ENCODE results near the gene CYP46A1.

CYP46A1 gene

DNA sequence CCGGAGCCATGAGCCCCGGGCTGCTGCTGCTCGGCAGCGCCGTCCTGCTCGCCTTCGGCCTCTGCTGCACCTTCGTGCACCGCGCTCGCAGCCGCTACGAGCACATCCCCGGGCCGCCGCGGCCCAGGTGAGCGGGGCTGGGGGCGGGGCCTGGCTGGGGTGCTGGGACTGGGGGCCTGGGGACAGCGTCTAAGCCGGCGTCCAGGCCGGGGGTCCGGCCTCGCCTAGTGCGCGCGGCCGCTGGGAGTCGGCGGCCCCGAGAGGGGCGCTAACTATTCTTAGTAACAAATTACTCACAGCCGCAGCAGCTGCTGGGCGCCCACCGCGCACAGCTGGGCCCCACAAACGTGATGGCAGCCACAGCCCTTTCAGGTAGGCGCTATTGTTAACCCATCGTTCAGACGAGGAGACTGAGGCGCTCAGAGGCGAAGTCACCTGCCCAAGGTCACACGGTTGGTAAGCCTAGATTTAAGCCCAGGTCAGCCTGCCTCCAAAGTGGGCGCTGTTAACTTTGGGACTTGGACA, 374 bp downstream of the CYP46A1 start:
- no peaks in the 10 kb centered on the region for H3K9me3 ChIP-seq (ENCODE audit: control insufficient read depth, insufficient read depth, low read length)
- H3K9ac ChIP-seq (ENCODE audit: low read depth, low read length) = peak overlapping the region; percentile 51; the same call in 1 of the 2 replicates
- peaks cover 3% of the 10 kb centered on the region; the same call in 1 of the 2 replicates for H3K4me1 ChIP-seq (ENCODE audit: insufficient read depth, low read length)
- no peaks in the 10 kb centered on the region for H3K36me3 ChIP-seq (ENCODE audit: insufficient read depth, low read length)

DNA sequence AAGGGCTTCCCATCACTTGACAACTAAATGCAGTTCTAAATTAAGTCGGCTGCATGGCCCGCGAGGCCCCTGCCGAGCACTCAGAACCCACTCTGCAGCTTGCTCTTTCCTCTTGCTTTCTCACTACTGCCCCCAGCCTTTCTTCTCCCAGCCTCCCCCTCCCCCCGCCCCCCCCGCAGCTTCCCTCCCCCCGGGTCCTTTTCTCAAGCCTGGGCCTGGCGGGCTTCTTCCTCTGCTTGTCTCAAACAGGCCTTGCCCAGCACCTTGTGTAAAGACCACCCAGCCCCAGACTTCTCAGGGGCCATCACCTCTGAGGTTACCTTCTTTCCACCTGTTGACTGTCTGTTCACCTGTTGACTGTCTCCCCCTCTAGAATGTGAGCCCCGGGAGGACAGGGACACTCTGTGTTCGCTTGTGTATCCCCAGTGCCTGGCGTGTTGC, 1.1 kb downstream of the CYP46A1 start:
- no peaks in the 10 kb centered on the region for H3K36me3 ChIP-seq (ENCODE audit: insufficient read depth, low read length)
- peaks cover 3% of the 10 kb centered on the region; the same call in 1 of the 2 replicates for H3K4me1 ChIP-seq (ENCODE audit: insufficient read depth, low read length)
- H3K9ac ChIP-seq (ENCODE audit: low read depth, low read length) = no peak overlapping the region
- no peaks in the 10 kb centered on the region for H3K9me3 ChIP-seq (ENCODE audit: control insufficient read depth, insufficient read depth, low read length)

DNA sequence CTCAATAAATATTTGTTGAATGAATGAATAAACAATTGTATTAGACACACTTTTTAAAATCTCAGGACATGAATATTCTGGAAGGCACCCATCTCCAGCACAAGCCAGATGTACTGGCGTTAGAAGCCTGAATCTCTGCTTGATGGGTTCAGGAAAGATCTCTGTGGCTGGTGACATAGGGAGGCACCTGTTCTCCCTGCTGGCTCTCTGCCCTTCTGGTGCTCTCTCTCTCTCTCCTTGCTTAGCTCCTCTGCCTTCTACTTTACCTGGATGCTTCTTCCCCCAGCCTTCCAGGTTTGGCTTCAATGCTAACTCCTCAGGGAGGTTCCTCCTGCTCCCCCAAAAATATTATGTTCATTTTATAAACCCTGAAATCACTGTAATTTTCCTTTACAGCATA, 1.5 kb downstream of the CYP46A1 start:
- H3K4me1 ChIP-seq (ENCODE audit: insufficient read depth, low read length) = peaks cover 3% of the 10 kb centered on the region; the same call in 1 of the 2 replicates
- H3K9ac ChIP-seq (ENCODE audit: low read depth, low read length) = no peak overlapping the region
- no peaks in the 10 kb centered on the region for H3K9me3 ChIP-seq (ENCODE audit: control insufficient read depth, insufficient read depth, low read length)
- no peaks in the 10 kb centered on the region for H3K36me3 ChIP-seq (ENCODE audit: insufficient read depth, low read length)

DNA sequence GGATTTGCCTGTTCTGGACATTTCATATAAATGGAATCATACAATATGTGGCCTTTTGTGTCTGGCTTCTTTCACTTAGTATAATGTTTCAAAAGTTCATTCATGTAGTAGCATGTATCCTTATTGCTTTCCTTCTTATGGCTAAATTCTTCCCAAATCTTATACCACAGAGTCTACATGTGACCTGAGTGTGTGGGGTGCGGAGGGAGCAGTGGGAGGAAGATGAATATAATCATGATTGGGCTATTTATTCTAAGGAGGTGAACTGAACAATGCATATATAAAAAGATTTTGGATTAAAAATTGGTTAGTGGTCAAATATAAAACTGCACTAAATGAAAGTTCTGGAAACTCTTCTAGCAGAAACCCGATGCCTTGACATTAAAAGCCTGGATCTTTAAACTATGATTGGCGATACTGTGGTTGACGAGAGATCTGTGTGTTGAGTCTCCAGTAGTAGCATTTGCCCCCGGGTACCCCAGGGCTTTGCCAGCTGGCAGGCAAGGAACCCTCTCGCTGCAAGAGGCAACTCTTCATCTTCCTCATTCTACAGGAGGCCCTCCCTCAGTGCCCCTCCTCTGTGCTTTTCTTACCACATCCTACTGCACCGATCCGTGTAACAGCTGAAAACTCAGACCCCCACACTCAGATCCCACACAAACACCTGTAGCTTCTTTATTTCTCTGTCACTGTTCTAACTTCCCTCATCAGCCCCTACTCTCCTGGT, 2.6 kb downstream of the CYP46A1 start:
- H3K9me3 ChIP-seq (ENCODE audit: control insufficient read depth, insufficient read depth, low read length) = no peaks in the 10 kb centered on the region
- H3K4me1 ChIP-seq (ENCODE audit: insufficient read depth, low read length) = peaks cover 3% of the 10 kb centered on the region; the same call in 1 of the 2 replicates
- H3K36me3 ChIP-seq (ENCODE audit: insufficient read depth, low read length) = no peaks in the 10 kb centered on the region
- H3K9ac ChIP-seq (ENCODE audit: low read depth, low read length) = no peak overlapping the region

DNA sequence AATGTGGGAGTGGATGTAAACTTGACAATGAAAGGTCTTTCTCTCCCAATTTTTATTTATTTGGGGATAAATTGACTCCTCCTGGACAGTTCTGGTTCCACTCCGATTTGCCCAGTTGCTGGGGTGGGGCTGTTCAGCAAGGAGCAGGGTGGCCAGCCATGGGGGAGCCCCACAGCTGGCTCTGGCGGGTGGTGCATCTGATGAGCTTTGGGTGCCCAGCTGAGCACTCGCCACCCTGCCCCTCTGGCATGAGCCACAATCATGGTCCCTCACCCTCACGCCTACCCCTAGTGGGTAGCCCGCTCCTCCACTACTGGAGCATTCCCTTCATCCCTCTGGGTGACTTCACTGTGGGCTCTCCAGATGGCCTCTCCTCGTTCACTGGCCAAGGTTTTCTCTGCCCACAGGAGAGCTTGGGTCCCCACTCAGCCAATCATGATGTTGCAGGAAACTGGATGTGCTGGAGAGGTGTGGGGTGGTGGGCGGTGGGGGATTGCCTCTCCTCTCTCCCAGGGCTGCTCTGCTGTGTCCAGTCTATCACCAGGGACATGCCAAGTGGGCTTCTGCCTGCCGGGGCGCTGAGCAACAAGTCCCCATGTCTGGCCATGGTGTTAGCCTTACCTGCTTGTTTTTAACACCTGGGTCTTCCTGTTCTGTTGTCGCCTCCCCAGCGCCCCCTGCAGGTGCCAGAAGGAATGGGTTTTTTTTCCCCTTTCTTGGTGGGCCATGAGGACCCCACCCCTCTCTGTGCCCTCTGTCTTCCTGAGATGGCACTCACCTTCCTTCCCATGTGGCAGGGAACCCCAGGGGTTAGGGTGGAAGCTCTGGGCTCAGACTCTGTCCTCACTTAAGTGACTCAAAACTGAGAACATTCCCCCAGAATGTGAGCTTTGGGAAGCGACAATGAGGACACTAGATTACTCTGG, 3.4 kb downstream of the CYP46A1 start:
- Histone ChIP-seq H3K36me3 (ENCODE audit: insufficient read depth, low read length) (no peaks in the 10 kb centered on the region), H3K9me3 (ENCODE audit: control insufficient read depth, insufficient read depth, low read length) (no peaks in the 10 kb centered on the region), H3K4me1 (ENCODE audit: insufficient read depth, low read length) (peaks cover 3% of the 10 kb centered on the region; the same call in 1 of the 2 replicates), H3K9ac (ENCODE audit: low read depth, low read length) (no peak overlapping the region)

DNA sequence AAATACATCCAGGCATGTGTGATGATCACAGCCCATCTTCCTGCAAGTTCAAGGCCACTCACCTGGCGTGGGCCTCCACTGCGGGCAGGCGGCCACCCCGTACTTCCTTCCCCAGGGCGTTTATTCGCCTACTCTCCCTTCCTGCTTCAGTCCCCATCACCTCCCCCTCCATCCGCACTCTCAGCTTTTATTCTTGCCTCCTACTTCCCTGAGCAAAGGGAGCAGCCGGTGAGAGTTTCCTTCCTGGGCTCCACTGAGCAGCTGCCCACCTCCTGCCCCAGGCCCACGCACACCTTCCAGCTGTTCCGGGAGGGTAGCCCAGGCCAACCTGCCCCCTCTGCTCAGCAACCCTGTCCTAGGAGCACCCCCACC, 4.1 kb downstream of the CYP46A1 start:
- no peaks in the 10 kb centered on the region for H3K9me3 ChIP-seq (ENCODE audit: control insufficient read depth, insufficient read depth, low read length)
- no peak overlapping the region for H3K9ac ChIP-seq (ENCODE audit: low read depth, low read length)
- H3K36me3 ChIP-seq (ENCODE audit: insufficient read depth, low read length) = no peaks in the 10 kb centered on the region
- peaks cover 3% of the 10 kb centered on the region; the same call in 1 of the 2 replicates for H3K4me1 ChIP-seq (ENCODE audit: insufficient read depth, low read length)

DNA sequence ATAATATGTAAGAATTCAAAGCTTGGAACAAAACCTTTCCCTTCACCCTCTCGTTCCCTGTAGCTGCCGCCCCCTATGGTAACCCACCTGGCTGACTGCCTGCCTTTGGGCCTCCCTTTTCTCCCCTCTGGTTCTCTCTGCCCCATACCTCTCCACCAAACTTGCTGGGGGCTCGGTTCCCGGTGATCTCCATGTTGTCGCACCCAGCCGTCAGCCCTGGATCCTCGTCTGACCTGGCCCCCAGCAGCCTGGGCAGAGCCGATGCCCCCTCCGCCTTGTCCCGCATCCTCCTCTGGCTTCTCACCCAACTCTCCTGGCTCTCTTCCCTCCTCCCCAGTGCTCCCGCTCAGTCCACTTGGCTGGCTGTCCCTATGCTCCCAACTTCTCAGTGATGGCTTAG, 4.5 kb downstream of the CYP46A1 start:
- Histone ChIP-seq H3K9ac (ENCODE audit: low read depth, low read length) (no peak overlapping the region), H3K4me1 (ENCODE audit: insufficient read depth, low read length) (peaks cover 3% of the 10 kb centered on the region; the same call in 1 of the 2 replicates), H3K36me3 (ENCODE audit: insufficient read depth, low read length) (no peaks in the 10 kb centered on the region), H3K9me3 (ENCODE audit: control insufficient read depth, insufficient read depth, low read length) (no peaks in the 10 kb centered on the region)

DNA sequence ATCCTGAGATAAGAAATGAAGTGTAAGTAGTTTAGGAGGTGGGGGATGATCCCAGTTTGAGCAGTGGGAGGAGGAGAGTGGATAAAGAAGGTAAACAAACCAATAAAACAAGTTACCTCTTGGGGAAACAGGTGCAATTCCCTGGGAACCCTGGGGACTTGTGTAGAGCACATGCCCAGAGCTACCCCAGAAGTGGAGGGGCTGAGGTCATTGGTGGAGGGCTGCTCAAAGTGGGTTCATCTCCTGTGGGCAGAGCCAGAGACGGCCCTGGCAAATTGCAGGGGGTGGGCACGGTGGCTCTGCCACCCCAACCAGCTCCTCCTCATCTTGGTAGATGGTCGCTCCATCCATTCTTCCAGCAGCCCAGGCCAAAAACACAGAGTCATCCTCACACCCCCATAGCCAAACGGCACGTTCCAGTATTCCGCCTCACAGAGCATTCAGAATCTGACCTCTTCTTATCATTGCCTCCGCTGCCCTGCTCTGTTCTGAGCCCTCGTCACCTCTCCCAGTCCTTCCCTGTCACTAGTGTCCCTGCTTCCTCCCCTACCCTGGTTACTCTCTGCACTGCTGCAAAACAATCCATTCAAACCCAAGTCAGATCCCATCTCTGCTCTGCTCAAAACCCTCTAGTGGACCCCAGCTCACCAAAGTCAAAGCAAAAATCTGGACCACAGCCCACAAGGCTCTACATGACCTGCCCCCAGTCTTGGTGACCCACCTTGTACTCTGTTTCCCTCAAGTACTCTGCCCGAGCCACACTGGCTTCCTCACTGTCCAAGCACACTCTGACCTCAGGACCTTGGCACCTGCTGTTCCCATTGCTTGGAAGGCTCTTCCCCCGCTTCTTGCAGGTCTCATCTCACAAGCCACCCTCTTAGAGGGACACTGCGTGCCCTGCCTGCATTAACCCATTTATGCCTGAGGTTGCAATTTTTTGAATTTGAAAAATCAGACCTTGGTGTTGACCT, 5.5 kb downstream of the CYP46A1 start:
- H3K4me1 ChIP-seq (ENCODE audit: insufficient read depth, low read length) = peaks cover 3% of the 10 kb centered on the region; the same call in 1 of the 2 replicates
- no peaks in the 10 kb centered on the region for H3K36me3 ChIP-seq (ENCODE audit: insufficient read depth, low read length)
- no peak overlapping the region for H3K9ac ChIP-seq (ENCODE audit: low read depth, low read length)
- H3K9me3 ChIP-seq (ENCODE audit: control insufficient read depth, insufficient read depth, low read length) = no peaks in the 10 kb centered on the region

DNA sequence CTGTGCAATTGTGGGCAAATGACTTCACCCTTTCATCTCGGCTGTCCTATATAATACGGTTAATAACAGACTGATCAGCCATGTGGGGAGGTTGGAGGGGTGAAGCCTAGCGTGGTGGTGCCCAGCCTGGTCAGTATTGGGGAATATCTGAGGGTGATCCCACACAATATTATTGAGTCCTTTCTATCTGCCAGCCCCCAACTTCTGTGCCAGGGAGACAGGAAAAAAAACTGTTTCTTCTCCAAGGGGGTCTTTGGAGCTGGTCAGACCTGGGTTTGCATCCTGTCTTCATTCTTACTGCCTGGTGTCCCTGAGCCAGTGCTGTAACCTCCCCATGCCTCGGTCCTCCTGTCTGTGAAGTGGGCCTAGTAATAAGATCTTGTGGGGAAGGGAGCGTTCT, 6.5 kb downstream of the CYP46A1 start:
- peaks cover 3% of the 10 kb centered on the region; the same call in 1 of the 2 replicates for H3K4me1 ChIP-seq (ENCODE audit: insufficient read depth, low read length)
- H3K9me3 ChIP-seq (ENCODE audit: control insufficient read depth, insufficient read depth, low read length) = no peaks in the 10 kb centered on the region
- no peaks in the 10 kb centered on the region for H3K36me3 ChIP-seq (ENCODE audit: insufficient read depth, low read length)
- no peak overlapping the region for H3K9ac ChIP-seq (ENCODE audit: low read depth, low read length)

DNA sequence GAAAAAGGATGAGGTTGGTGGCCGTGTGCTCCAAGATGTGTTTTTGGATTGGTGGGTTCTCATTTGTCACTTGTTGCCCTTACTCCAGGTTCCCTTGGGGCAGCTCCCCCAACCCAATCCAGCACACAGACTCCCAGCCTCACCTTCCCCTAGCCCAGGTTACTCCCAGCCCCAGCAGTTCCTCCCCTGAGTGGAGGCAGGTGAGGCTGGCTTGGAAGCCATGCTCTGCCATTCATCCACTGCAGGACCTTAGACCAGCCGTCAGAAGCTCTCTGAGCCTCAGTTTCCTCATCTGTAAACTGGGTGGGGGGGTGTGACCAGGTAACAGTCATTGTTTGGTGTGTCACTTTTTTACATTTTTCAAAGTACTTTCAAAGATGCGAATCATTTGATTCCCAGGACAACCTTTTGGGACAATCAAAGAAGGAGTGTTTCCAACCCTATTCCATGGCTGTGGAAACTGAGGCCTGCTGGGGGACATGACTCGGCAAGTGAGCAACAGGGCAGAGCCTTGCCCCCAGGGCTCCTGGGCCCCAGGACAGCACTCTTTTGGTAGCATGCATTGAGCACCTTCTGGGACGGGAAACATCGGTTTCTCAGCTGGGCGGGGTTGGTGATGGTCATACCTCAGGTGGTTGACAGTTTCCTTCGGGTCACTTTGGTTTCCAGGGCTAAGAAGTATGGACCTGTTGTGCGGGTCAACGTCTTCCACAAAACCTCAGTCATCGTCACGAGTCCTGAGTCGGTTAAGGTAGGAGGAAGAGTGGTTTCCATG, 7.2 kb downstream of the CYP46A1 start:
- Histone ChIP-seq H3K9ac (ENCODE audit: low read depth, low read length) (no peak overlapping the region), H3K4me1 (ENCODE audit: insufficient read depth, low read length) (peaks cover 3% of the 10 kb centered on the region; the same call in 1 of the 2 replicates), H3K36me3 (ENCODE audit: insufficient read depth, low read length) (no peaks in the 10 kb centered on the region), H3K9me3 (ENCODE audit: control insufficient read depth, insufficient read depth, low read length) (no peaks in the 10 kb centered on the region)

DNA sequence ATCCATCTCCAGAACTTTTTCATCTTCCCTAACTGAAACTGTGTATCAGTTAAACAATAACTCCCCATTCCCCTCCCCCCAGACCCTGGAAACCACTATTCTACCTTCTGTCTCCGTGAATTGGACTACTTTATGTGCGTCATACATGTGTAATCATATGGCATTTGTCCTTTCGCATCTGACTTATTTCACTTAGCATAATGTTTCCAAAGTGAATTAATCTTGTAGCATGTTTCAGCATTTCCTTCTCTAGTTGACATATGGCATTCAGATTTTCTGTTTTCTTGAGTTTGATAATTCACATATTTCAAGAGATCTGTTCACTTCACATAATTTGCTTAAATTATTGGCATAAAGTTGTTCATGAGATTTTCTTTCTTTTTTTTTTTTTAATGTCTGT, 9.8 kb downstream of the CYP46A1 start:
- Histone ChIP-seq H3K4me1 (ENCODE audit: insufficient read depth, low read length) (no peaks in the 10 kb centered on the region), H3K9me3 (ENCODE audit: control insufficient read depth, insufficient read depth, low read length) (no peaks in the 10 kb centered on the region), H3K9ac (ENCODE audit: low read depth, low read length) (no peak overlapping the region), H3K36me3 (ENCODE audit: insufficient read depth, low read length) (no peaks in the 10 kb centered on the region)

DNA sequence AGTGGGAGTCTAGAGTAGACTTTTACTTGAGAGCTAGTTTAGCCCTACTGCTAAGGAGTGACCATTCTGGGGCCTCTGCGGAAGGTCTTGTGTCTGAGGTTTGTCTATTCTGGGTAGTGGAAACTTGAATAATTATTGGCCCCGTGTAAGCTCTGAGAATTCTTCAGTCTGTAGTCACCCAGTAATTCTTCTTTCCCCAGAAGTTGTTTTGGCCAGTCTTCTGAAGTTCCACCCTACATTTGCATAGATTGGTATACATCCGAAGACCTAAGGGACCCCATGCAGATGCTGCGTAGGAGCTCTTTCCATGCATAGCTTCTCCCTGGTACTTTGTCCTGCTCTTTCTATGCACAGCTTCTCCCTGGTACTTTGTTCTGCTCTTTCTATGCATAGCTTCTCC, 12.8 kb downstream of the CYP46A1 start:
- no peaks in the 10 kb centered on the region for H3K9me3 ChIP-seq (ENCODE audit: control insufficient read depth, insufficient read depth, low read length)
- H3K9ac ChIP-seq (ENCODE audit: low read depth, low read length) = no peak overlapping the region
- no peaks in the 10 kb centered on the region for H3K36me3 ChIP-seq (ENCODE audit: insufficient read depth, low read length)
- H3K4me1 ChIP-seq (ENCODE audit: insufficient read depth, low read length) = no peaks in the 10 kb centered on the region

DNA sequence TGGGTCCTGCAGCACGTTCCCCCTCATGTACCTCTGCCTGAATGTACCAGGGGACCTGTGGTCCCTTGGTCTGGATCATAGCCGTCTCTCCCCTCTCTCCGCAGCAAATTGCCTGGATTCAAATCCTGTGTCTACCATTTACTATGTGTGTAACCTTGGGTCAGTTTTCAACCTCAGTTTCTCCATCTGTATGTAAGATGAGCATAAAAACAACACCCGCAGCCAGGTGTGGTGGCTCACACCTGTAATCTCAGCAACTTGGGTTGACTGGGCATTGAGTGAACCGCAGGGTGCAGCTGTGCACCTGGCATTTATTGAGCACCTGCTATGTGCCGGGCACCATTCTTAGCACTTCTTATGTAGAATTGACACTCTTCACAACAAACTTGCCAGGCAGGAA, 14.1 kb downstream of the CYP46A1 start:
- Histone ChIP-seq H3K9me3 (ENCODE audit: control insufficient read depth, insufficient read depth, low read length) (peaks cover 3% of the 10 kb centered on the region), H3K4me1 (ENCODE audit: insufficient read depth, low read length) (no peaks in the 10 kb centered on the region), H3K9ac (ENCODE audit: low read depth, low read length) (no peak overlapping the region), H3K36me3 (ENCODE audit: insufficient read depth, low read length) (no peaks in the 10 kb centered on the region)

Measured in ES-I3 (cell line).